K562 (cell line): ENCODE data around the gene TMEM141. TPM values are rescaled to one million over a fixed set of nuclear protein-coding genes. Genes with fewer than 3 reads are reported as not detected.
A peak's percentile ranks its signal among the peaks of the same experiment; 100 is the strongest.

Experiments used
- ARID3B ChIP-seq: fragments of 250-450 bp; sonication (Bioruptor Pico); IDR thresholded peaks from 2 replicates; pipeline ENCODE4 v1.4.0; 2020; ENCODE audit warnings: borderline replicate concordance
- ATF1 ChIP-seq, 2 experiments: fragments of 450-650 bp in 1 of 2; IDR thresholded peaks; 2 replicates each; pipeline ENCODE4 v1.6.1; 2016; ENCODE audit warnings: missing compliant biosample characterization in 1 of 2, missing genetic modification characterization in 1 of 2
- BRD9 ChIP-seq: fragments of 450-650 bp; IDR thresholded peaks from 2 replicates; pipeline ENCODE4 v1.6.1; 2018; ENCODE audit warnings: low read depth; ENCODE audit not compliant: partially characterized antibody
- DMBX1 ChIP-seq: fragments of 250-450 bp; sonication (Bioruptor Pico); IDR thresholded peaks from 2 replicates; pipeline ENCODE4 v1.8.0; 2022; ENCODE audit warnings: inconsistent platforms, mild to moderate bottlenecking, moderate library complexity, borderline replicate concordance
- EHMT2 ChIP-seq: fragments of 450-650 bp; IDR thresholded peaks from 2 replicates; pipeline ENCODE4 v1.6.1; 2018; ENCODE audit warnings: antibody characterized with exemption
- ETV5 ChIP-seq: sonication (generic); formaldehyde crosslinking; IDR thresholded peaks from 2 replicates; pipeline ENCODE4 v1.4.0; 2020; ENCODE audit warnings: low read depth, mild to moderate bottlenecking, missing genetic modification reagents
- GTF2E2 ChIP-seq: fragments of 200-800 bp; sonication (Bioruptor generic); IDR thresholded peaks from 2 replicates; pipeline ENCODE4 v1.6.1; 2016; ENCODE audit warnings: missing genetic modification characterization, missing compliant biosample characterization
- HNRNPH1 ChIP-seq: fragments of 200-400 bp; formaldehyde crosslinking; optimal IDR thresholded peaks from 2 replicates; pipeline ENCODE3; 2017; ENCODE audit warnings: low read depth, mild to moderate bottlenecking, low read length, moderate library complexity
- HNRNPLL ChIP-seq: fragments of 200-400 bp; formaldehyde crosslinking; IDR thresholded peaks from 2 replicates; pipeline ENCODE4 v1.6.1; 2017; ENCODE audit warnings: low read length, low read depth, mild to moderate bottlenecking; ENCODE audit not compliant: poor library complexity, severe bottlenecking
- MCM2 ChIP-seq: fragments of 450-650 bp; IDR thresholded peaks from 2 replicates; pipeline ENCODE4 v1.6.1; 2017; ENCODE audit warnings: low read depth, mild to moderate bottlenecking
- MIER1 ChIP-seq: fragments of 450-650 bp; IDR thresholded peaks from 2 replicates; pipeline ENCODE4 v1.6.1; 2016; ENCODE audit warnings: antibody characterized with exemption, mild to moderate bottlenecking, low read depth
- MTF1 ChIP-seq: fragments of 250-450 bp; sonication (Bioruptor Pico); IDR thresholded peaks from 2 replicates; pipeline ENCODE4 v1.9.0; 2021; ENCODE audit warnings: moderate library complexity, mild to moderate bottlenecking, inconsistent platforms, borderline replicate concordance
- OTX1 ChIP-seq: fragments of 450-650 bp; formaldehyde crosslinking; IDR thresholded peaks from 2 replicates; pipeline ENCODE4 v1.4.0; 2022; ENCODE audit warnings: mild to moderate bottlenecking
- POLR2G ChIP-seq: fragments of 200-400 bp; formaldehyde crosslinking; IDR thresholded peaks from 2 replicates; pipeline ENCODE4 v1.6.1; 2017; ENCODE audit warnings: low read depth, mild to moderate bottlenecking, antibody characterized with exemption, low read length, moderate library complexity
- RBM22 ChIP-seq: fragments of 200-400 bp; formaldehyde crosslinking; IDR thresholded peaks from 2 replicates; pipeline ENCODE4 v1.6.1; 2018; ENCODE audit warnings: low read length, low read depth; ENCODE audit not compliant: poor library complexity, severe bottlenecking
- SAFB ChIP-seq: fragments of 200-400 bp; formaldehyde crosslinking; IDR thresholded peaks from 2 replicates; pipeline ENCODE4 v1.6.1; 2017; ENCODE audit warnings: low read depth, low read length, borderline replicate concordance
- SMAD1 ChIP-seq: fragments of 150-350 bp; IDR thresholded peaks from 2 replicates; pipeline ENCODE4 v1.6.1; 2014; ENCODE audit warnings: low read length, low read depth; ENCODE audit not compliant: partially characterized antibody
- VEZF1 ChIP-seq: fragments of 200-800 bp; sonication (Bioruptor generic); IDR thresholded peaks from 2 replicates; pipeline ENCODE4 v1.6.1; 2017; ENCODE audit warnings: missing genetic modification characterization, missing compliant biosample characterization
- ZBTB17 ChIP-seq: fragments of 450-650 bp; formaldehyde crosslinking; IDR thresholded peaks from 2 replicates; pipeline ENCODE4 v1.4.0; 2020; ENCODE audit warnings: mild to moderate bottlenecking
- ZBTB34 ChIP-seq: fragments of 250-450 bp; sonication (Bioruptor Pico); IDR thresholded peaks from 2 replicates; pipeline ENCODE4 v1.8.0; 2021; ENCODE audit warnings: mild to moderate bottlenecking, moderate library complexity
- ZNF232 ChIP-seq: sonication (generic); formaldehyde crosslinking; IDR thresholded peaks from 2 replicates; pipeline ENCODE4 v1.8.0; 2022; ENCODE audit warnings: mild to moderate bottlenecking, missing genetic modification reagents
- ZNF24 ChIP-seq: fragments of 450-650 bp; IDR thresholded peaks from 2 replicates; pipeline ENCODE4 v1.6.1; 2016
- ZNF3 ChIP-seq: fragments of 250-450 bp; sonication (Bioruptor Pico); IDR thresholded peaks from 2 replicates; pipeline ENCODE4 v1.5.0; 2021; ENCODE audit warnings: mild to moderate bottlenecking, moderate library complexity
- ZNF445 ChIP-seq: fragments of 250-450 bp; sonication (Bioruptor Pico); IDR thresholded peaks from 2 replicates; pipeline ENCODE4 v1.4.0; 2020; ENCODE audit warnings: low read depth, mild to moderate bottlenecking, moderate library complexity
- ZNF586 ChIP-seq: fragments of 450-650 bp; formaldehyde crosslinking; conservative IDR thresholded peaks from 2 replicates; pipeline ENCODE4 v1.4.0; 2020; ENCODE audit warnings: mild to moderate bottlenecking, moderate library complexity
- ZNF644 ChIP-seq: fragments of 200-800 bp; sonication (Bioruptor generic); IDR thresholded peaks from 2 replicates; pipeline ENCODE4 v1.6.1; 2016; ENCODE audit warnings: low read depth, missing genetic modification characterization, missing compliant biosample characterization
- ZNF696 ChIP-seq: fragments of 250-450 bp; sonication (Bioruptor Pico); conservative IDR thresholded peaks from 2 replicates; pipeline ENCODE4 v1.4.0; 2020; ENCODE audit warnings: mild to moderate bottlenecking, moderate library complexity
- ZNF707 ChIP-seq: fragments of 250-450 bp; sonication (Bioruptor Pico); conservative IDR thresholded peaks from 2 replicates; pipeline ENCODE4 v1.8.0; 2022; ENCODE audit warnings: inconsistent platforms, mild to moderate bottlenecking, moderate library complexity
- polyA plus RNA-seq, 8 experiments: library from polyadenylated mRNA; depleted of rRNA in 4 of 8; stranded (reverse) in 5 of 8; unstranded in 3 of 8; fragments of >200 nt; fragmentation: Nextera tagmentation in 2 of 8; fragmentation: Illumina TruSeq in 1 of 8; extraction: Ambion mirVana in 2 of 8; extraction: Trizol in 1 of 8; gene quantifications; 2 replicates each; pipeline versions ENCODE4 v1.2.1 to v1.2.3, GENCODE V29; 2011 to 2014; ENCODE audit warnings: inconsistent platforms in 1 of 8, missing spikeins in 1 of 8
- total RNA-seq, 7 experiments: library from RNA; depleted of rRNA in 6 of 7; stranded (reverse); fragments of >200 nt in 6 of 7; fragmentation: Illumina TruSeq in 2 of 7; extraction: Trizol in 2 of 7; gene quantifications; 2 replicates each; pipeline versions ENCODE4 v1.2.1 to v1.2.3, GENCODE V29; 2011 to 2021; ENCODE audit warnings: low replicate concordance in 1 of 7

The TMEM141 gene
- total and polyA plus RNA-seq, 9 of the 15 experiments (the other 6 are each of a cell fraction or from before 2014, with no cell fraction given), result 21.5 to 123 (median 74.8) TPM

GRCh38 chr9:136784997-136785361 is 6.2 kb upstream of the TMEM141 start (continued):
- no peak for TF ChIP-seq DMBX1
- no peak for TF ChIP-seq BRD9
- no peak for TF ChIP-seq SAFB
- no peak for TF ChIP-seq ZBTB34 (CRISPR knock-in tag)
- TF ChIP-seq HNRNPLL, result no peak
- TF ChIP-seq ARID3B (CRISPR knock-in tag), result no peak
- no peak for TF ChIP-seq SMAD1
- no peak for TF ChIP-seq RBM22
- TF ChIP-seq EHMT2, result no peak
- no peak for TF ChIP-seq ZNF707 (CRISPR knock-in tag)
- no peak for TF ChIP-seq MCM2
- 0 out of 2 replicates have a peak, but pooled peaks have one; percentile 35 for TF ChIP-seq POLR2G
- no peak for TF ChIP-seq ZNF586
- no peak for TF ChIP-seq ATF1 (CRISPR knock-in tag; IDR thresholded peaks at IDR 0.05)
- TF ChIP-seq ATF1 (tag; IDR thresholded peaks at IDR 0.05), result peak; percentile 51; the same call in 1 of the 2 replicates
- no peak for TF ChIP-seq ZNF445 (CRISPR knock-in tag)
- TF ChIP-seq VEZF1 (CRISPR knock-in tag), result no peak
- no peak for TF ChIP-seq MTF1 (CRISPR knock-in tag)
- no peak for TF ChIP-seq ZNF644 (tag)
- no peak for TF ChIP-seq MIER1
- TF ChIP-seq ETV5 (CRISPR knock-in tag), result no peak
- no peak for TF ChIP-seq ZBTB17 (CRISPR knock-in tag)
- TF ChIP-seq ZNF232, result no peak
- TF ChIP-seq ZNF3 (CRISPR knock-in tag), result no peak
- TF ChIP-seq HNRNPH1, result no peak
- no peak for TF ChIP-seq ZNF696
- TF ChIP-seq ZNF24, result no peak
- peak; percentile 49; the same call in 1 of the 2 replicates for TF ChIP-seq GTF2E2 (tag)
- TF ChIP-seq OTX1 (CRISPR knock-in tag), result no peak
